NB4 (cell line): ENCODE data around the gene KDM4B.

Experiments
- DNase-seq: peaks from one replicate; pipeline ENCODE4 v3.0.0; 2010; ENCODE audit warnings: low read depth
- H3K4me3 ChIP-seq: one replicate; pipeline ENCODE4 v1.5.1; 2011; ENCODE audit warnings: mild to moderate bottlenecking, low read depth, low read length, moderate library complexity
- MYC ChIP-seq: IDR thresholded peaks from 2 replicates; pipeline ENCODE4 v1.6.1; 2011; ENCODE audit warnings: low read depth, low read length
- POLR2A ChIP-seq: IDR thresholded peaks from 2 replicates; pipeline ENCODE4 v1.6.1; 2011; ENCODE audit warnings: mild to moderate bottlenecking; ENCODE audit not compliant: insufficient read length; ENCODE audit errors: extremely low read depth
- TF ChIP-seq, protein P1 (sequence below): IDR thresholded peaks from 2 replicates; pipeline ENCODE4 v1.6.1; 2011; ENCODE audit warnings: low read depth, low read length
- TF ChIP-seq, protein P2 (sequence below): IDR thresholded peaks from one replicate; pipeline ENCODE4 v1.5.1; 2012; ENCODE audit warnings: low read depth, low read length

The KDM4B gene

DNA sequence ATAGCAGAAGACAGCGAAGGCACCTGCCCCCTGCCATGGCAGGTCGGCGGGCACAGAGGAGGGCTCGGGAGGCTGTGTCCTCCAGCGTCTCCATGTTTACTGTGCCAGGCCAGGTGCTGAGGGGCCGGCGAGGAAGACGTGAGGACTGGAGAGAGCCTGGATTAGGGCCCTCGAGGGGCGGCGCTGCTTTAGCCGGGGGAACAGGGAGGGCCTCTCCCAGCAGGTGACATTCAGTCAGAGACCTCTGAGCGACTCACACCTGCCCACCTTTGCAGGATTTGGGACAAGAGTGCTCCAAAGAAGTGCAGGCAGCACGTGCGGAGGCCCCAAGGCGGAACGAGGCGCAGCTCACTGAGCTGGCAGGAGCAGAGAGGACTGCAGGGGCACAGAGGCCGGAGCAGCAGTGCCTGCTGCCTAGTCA lies 17.6 kb downstream of the KDM4B start:
- no peak for DNase-seq
- TF ChIP-seq, protein P1, sequence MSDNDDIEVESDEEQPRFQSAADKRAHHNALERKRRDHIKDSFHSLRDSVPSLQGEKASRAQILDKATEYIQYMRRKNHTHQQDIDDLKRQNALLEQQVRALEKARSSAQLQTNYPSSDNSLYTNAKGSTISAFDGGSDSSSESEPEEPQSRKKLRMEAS = no peak
- TF ChIP-seq, protein P2, sequence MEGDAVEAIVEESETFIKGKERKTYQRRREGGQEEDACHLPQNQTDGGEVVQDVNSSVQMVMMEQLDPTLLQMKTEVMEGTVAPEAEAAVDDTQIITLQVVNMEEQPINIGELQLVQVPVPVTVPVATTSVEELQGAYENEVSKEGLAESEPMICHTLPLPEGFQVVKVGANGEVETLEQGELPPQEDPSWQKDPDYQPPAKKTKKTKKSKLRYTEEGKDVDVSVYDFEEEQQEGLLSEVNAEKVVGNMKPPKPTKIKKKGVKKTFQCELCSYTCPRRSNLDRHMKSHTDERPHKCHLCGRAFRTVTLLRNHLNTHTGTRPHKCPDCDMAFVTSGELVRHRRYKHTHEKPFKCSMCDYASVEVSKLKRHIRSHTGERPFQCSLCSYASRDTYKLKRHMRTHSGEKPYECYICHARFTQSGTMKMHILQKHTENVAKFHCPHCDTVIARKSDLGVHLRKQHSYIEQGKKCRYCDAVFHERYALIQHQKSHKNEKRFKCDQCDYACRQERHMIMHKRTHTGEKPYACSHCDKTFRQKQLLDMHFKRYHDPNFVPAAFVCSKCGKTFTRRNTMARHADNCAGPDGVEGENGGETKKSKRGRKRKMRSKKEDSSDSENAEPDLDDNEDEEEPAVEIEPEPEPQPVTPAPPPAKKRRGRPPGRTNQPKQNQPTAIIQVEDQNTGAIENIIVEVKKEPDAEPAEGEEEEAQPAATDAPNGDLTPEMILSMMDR = no peak
- TF ChIP-seq MYC (no peak), POLR2A (no peak)
- no peak overlapping the region for H3K4me3 ChIP-seq

DNA sequence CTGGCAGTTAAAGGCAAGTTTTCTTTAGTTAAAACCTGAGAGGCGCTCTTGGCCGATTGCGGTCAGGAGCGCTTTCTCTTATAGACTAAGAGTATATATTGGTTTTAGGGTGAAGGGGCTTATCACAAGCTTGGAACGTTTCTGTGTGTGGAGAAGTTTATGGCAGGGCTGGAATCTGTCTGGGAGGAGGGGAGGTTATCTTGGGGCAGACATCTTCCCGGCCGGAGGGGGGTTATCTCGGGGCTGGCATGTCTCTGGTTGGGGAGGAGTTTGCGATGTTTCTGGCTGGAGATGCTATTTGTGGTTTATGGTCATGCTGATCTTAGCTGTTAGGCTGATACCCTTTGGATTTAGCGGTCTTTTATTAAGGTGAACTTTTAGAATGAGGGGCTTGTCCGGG lies 18.3 kb downstream of the KDM4B start:
- no peak overlapping the region for H3K4me3 ChIP-seq
- TF ChIP-seq MYC (no peak), POLR2A (no peak)
- TF ChIP-seq, protein P2 = no peak
- TF ChIP-seq, protein P1 = no peak
- DNase-seq = no peak

DNA sequence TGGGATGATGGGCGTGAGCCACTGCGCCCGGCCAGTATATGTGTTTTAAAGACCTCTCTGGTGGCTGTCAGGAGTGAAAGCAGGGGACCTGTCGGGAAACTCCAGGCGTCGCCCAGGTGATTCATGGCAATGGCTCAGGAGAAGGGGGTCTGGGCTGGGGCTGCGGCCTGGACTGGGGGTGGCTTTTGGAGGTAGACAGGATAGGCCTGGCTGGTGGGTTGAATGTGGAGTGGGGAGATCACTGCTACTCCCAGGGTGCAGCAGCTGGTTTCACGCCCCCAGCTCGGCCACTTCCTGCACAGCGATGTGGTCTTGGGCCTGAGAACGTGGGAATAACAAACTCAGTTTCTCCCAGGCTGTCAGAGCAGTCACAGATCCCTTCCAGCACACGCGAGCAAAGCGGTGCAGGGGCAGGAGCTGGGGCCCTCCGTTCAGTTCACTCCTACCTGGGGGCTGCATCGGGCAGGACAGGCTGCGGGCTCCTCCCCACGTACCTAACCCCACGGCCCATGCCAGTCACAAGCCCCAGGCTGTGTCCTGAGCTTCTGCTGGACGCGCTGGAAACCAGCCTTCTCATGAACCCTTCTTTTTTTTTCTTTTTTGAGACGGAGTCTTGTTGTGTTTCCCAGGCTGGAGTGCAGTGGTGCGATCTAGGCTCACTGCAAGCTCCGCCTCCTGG lies 18.9 kb downstream of the KDM4B start:
- H3K4me3 ChIP-seq = no peak overlapping the region
- TF ChIP-seq POLR2A = no peak
- no peak for TF ChIP-seq MYC
- TF ChIP-seq, protein P1 = no peak
- TF ChIP-seq, protein P2 = no peak
- no peak for DNase-seq

DNA sequence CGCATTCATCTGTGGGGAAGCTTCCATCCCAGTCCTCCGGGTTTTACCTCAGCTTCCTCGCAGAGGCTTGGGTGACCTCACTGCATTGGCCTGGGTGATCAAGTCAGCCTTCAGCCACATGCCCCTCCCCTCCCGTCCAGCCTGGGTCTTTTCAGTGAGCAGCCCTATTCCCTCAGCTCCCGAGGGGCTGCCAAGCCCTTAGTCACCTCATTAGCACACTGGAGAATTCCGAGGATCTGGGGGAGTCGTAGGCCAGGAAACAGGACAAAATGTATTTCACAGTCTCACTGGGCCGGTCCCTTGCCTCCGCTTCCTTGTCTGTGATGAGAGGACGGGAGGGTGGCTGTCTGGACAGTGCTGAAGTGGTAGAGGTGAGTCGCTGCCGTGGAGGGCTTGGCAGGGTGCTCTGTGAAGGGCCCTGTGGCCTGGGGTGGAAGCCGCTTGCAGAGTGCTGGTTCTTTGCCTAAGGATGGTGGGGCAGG lies 19.9 kb downstream of the KDM4B start:
- DNase-seq = no peak
- H3K4me3 ChIP-seq = no peak overlapping the region
- TF ChIP-seq, protein P2 = no peak
- TF ChIP-seq, protein P1 = no peak
- no peak for TF ChIP-seq MYC
- TF ChIP-seq POLR2A = no peak

DNA sequence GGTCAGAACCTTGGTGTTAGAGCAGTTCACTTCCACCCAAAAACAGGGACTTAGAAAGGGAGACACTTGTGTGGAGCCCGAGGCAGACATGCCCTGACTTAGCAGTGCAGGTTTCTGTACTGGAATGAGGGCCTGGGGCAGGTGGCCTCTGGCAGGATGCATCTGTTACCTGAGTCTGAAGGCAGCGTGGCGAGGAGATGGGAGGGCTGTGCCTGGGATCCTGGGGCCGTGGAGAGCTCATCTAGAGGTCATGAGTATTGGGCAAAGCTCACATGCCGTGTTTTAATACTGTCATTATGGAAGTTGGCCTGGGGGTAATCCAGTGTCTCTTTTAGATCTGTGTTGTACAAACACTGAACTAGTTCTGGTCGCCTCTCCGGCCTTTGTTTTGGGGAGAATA lies 21.4 kb downstream of the KDM4B start:
- no peak overlapping the region for H3K4me3 ChIP-seq
- no peak for DNase-seq
- no peak for TF ChIP-seq POLR2A
- TF ChIP-seq, protein P1 = no peak
- TF ChIP-seq MYC = no peak
- TF ChIP-seq, protein P2 = no peak

DNA sequence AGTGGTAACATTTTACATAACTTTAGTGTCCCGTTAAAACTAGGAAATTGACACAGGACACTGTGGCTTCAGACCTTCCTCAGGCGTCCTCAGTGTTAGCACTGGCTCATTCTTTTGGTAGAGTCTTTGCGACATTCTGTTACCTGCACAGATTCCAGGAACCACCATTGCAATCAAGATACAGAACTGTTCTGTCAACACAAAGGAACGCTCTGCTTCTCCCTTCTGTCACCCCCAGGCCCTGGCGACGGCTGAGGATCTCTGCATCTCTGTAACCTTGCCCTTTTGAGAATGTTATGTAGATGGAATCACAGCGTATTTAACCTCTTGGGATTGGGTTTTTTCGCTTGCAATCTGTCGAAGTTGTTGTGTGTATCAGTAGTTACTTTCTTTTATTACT lies 22.6 kb downstream of the KDM4B start:
- no peak for TF ChIP-seq MYC
- TF ChIP-seq, protein P1 = no peak
- TF ChIP-seq, protein P2 = no peak

More for the DNA sequence above, 22.6 kb downstream of the KDM4B start:
- no peak for DNase-seq
- H3K4me3 ChIP-seq = no peak overlapping the region
